Stimulated activated CD4-positive, alpha-beta T cell treated with anti-CD3 and anti-CD28 coated beads, Interleukin-15, amount 100 ng/mL, for 1 hour (primary cell): ENCODE results near the gene ERG.

Source experiments
- DNase-seq, 2 donors: peaks; one replicate each; pipeline ENCODE4 v3.0.0-alpha.2; 2020; ENCODE audit warnings: low read depth in 1 of 2, low spot score in 1 of 2

The ERG gene

DNA sequence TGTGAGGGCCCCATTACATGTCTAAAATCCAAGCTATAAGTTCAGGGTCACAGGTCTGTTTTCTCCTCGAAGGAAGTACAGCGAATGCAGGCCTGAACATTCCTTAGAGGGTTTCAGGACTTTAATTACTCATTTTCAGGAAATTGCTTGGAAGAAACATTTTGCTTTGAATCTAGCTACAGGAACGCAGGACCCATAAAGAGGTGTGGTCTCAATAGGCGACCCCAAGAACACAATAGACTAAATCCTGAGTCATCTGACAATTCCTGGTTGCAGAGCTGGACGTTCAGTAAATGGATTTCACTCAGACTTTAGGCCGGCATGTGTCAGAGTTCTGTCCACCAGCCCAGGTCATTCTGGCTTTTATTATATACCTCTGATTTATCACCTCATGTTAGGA, 1.0 kb upstream of the ERG start:
- DNase-seq: no peak

DNA sequence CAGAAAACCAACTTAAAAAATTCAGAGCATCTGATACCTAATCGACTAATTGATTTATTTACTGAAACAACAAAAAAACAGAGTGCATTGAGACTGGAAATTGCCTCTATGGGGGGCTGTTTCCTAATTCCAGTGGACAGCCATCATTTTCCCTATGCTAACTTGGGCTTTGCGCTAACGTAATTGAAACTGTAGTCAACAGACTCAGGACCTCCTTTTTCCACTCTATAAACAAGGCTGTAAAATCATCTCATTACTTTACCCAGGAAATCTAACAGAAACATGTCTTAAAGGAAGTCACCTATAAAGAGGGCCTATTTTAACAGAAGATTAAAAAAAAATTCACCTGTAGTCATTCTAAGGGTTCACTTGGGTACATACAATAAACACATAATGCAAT, 2.1 kb downstream of the ERG start:
- no peak for DNase-seq

DNA sequence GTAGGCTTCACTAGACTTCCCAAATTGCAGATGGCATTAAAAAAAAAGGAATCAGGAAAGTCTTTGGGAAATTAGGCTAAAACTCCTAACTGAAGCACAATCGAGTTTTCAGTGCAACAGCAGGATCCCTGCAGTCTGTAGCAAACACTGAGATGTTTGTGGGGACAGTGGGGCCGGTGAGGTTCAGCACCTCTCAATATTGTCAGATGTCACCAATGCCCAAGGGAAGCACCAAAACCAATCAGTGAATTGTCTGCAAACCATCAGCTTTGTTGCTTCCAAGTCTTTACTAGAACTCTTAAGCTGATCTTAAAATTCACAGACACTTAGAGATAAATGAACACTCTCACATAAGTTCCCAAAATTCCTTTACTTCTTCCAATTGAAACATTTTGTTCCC, 2.6 kb downstream of the ERG start:
- DNase-seq: no peak

DNA sequence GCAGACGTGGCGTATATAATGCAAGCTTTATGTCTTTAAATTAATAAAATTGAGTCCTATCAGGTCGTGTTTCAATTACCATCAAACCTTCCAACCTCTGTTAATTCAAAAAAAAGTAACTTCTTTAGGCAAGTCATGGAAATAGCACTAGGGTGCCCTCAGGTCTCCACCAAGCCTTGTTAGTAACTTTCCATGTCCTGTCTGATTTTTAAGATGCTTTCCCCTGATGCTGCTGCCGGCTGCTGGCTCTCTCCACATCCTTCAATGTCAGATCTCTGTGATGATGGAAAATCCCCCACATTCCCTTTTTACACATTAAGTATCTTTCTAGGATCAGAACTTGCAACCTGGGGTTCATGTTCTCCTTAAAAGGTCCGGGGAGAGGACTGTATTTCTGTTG, 3.0 kb downstream of the ERG start:
- no peak for DNase-seq

DNA sequence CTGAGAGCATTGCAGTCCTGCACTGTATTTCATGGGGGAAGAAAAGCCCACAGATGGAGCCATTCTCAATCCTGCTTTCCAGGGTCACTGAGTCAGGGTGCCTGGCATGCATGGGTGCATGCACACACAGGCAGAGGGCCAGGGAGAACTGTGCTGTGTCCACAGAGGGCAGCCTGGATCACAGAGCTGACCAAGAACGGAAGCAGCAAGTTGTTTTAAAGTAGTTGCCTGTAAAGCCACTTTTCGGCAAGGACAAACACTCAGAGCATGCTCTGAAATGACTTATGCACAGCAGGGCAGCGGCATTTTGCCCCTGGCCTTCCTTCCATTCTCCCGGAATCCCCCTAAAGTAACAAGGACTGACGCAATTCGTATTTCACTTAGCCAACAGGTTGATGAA, 3.6 kb downstream of the ERG start:
- no peak for DNase-seq

DNA sequence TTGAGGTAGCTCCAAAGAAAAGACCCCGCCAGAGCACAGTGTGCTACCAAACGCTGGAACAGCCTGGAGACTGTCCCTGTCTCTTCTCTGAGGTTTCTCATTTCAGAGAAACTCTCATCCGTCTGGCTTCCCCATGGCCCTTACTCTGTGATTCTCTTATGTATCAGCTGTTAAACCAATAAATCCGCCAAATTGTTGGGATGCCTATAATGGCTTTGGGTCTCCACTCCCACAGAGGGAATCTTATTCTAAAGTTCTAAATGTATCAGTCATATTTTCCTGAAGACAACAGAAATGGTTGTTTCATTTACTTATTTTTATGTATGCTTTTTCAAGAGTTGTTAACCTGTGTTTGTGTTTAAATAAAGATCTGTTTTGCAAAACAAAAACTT, 4.0 kb downstream of the ERG start:
- DNase-seq: no peak

DNA sequence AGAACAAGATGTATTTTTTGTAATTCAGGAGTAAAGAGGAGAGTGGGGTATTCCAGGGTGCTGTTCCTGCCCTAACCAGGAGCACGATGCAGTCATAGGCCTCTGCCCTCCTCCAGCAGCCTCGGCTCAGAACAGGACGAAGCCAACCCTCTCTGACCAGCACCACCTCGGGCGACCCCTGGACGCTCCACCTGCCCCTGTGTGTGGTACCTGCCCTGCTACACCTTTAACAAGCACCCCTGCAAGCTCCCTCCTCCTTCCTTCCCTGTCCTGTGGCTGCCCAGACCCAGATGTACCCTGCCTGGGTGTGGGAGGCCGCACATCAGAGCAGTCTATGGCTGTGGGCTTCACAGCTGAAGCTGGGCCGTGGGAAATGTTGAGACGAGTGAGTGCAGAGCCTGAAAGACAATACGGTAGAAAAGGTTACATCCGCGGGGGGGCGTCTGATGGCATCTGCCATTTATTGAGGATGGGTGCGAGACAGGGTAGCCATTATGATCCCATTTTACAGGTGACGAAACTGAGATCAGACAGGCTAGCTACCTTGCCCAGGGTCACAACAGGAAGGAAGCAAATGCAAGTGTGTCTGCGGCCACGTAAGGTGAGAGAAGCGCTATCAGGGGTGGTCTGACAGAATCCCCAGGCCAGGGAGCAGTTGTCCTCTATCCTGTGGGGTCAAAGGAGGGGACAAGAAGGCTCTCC, 4.6 kb downstream of the ERG start:
- no peak for DNase-seq

DNA sequence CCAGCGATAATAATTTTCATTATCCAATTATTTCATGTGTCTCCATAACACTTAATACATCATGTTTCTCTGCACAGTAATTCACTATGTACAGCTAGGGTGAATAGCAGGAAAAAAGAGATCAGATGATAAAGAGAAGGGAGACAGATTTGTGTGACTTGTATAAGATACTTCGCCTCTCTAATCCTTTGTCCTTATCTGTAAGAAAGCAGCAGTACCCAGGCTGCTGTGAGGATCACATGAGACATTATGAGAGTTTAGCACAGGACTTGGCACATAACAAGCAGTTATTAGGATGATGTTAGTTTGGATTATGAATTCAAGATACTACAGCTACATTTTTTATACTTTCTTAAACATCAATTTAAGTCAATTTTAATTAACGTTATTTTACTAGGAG, 6.3 kb downstream of the ERG start:
- no peak for DNase-seq

DNA sequence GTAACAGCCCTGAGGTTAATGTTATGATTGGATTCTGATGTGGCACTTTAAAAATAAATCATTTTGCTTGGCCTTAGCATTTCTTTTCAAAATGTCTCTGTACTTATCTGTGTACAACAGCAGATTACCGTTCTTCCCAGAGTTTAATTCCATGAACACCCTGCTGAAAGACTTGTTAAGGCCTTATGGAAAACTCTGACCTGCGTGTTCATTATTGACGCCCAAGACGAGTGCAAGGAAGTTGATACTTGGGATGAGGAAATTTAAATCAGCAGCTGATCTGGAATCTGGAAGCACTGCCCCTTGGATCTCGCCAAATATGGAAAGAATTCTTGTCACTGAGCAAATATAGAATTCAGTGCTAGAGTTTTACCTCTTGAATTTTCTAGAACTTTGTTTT, 6.7 kb downstream of the ERG start:
- DNase-seq: no peak

DNA sequence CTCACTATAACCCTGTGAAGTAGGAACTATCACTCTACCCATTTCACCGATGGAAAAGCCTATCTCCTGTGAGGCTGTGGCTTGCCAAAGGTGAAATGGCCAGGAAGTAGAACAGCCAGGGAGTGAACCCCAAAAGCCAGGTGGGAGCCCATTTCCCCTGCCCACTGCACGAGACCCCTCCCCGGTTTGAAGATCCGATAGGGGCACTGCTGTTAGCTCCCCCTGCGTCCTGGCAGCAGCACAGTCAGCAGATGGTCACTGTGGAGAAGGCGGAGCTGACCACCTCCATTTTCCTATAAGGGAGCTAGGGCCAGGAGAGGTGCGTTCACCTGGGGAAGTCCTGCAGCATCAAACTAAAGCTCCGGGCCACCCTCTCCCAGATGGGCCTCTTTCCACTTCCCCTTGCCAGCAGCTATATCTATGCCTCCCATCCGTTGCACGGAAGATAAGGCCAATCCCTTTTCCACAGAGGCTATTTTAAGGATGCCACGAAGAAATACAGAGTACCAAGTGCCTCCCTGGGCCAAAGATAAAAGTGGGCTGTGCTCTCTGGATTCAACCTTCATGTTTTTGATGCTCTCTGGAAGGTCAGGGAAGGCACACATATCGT, 7.8 kb downstream of the ERG start:
- DNase-seq: no peak

DNA sequence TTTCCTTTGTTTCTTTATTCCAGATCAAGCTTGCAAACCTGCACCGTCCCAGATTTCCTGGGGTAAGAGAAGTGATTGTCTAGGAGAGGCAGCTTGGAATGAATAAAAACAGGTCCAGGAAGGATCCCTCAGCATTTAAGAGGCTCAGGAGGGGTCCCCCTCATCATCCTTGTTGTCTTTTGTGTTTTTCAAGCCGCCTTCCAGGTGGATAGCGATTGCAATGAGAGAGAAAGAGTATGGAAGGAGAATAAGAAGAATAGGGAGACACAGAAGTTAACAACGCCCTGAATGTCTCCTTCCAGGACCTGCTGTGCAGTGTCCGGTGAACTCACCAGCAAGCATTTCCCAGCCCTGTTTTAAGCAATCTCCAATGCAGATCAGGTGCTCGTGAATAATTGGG, 8.5 kb downstream of the ERG start:
- no peak for DNase-seq

DNA sequence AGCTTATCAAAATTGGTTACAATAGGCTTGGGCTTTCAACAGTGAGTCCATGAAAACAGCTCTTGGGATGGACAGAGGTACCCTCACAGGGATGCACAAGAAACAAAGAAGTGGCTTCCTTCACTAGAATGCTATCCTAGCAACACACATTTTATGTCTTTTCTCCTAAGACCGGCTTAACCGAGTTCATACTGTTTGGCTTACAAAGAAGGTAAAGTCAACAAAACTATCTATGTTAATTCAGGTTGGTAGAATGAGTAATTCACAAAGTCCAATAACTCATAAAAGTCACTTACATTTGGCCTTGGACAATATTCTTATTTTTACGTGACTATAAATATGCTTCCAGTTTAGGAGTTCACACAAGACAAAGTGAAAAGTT, 9.0 kb downstream of the ERG start:
- DNase-seq: no peak

DNA sequence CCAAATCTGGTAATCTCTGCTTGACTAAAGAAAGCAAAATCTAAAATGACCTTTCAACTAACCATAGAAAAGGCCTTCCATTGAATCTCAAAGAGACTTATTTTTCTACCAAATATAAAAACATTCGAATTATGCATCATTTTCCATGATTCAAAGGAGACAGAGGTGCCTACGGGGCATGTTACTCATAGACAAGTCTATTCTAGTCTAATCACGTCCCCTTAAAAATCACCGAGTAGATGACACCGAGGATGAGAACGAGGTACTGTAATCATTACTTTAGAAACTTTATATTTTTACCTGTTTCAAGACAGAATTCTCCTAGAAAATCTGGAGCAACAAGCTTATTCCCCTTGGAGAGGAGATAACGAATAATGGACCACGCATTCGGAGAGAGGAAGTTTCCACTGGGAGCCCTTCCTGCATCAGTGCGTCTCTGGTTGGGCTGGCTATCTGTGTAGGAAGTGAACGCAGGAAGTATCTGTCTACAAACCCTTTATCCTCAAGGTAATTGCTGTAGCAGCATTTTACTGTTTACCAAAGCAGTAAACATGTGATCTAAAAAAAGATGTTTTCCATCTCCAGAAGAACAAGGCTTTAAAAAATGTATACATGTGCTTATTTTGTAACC, 9.5 kb downstream of the ERG start:
- DNase-seq: no peak

DNA sequence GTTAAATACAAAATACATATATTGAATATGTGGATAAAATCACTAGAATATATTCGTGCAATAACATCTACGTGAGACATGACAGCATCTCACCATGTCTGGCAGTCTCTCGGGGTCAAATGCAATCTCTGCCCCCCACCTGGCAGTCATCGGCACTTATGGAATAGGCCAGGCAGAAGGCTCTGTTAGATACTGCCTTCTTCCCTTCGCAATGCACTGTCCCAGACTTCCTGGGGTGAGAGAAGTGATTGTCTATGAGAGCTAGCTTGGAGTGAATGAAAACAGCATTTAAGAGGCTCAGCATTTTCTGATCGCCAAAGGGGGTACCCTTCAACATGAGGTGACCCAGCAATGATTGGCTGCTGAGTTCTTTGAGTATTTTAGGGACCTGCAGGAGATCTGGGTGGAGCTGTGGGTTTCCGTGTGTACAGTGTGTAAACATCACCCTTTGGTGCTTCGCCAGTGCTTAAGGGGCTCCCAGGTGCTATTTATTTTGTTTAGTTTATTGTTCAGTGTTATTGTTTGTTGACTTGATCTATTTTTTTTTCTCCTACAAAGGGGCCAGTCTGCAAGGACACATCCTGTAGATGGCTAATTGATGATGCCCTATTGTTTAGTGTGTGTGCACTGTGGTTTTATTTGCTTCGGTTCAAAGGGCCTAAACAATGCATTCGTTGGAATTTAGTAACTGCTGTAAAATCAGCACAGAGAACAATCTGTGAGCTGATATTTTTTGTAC, 10.2 kb downstream of the ERG start:
- no peak for DNase-seq

DNA sequence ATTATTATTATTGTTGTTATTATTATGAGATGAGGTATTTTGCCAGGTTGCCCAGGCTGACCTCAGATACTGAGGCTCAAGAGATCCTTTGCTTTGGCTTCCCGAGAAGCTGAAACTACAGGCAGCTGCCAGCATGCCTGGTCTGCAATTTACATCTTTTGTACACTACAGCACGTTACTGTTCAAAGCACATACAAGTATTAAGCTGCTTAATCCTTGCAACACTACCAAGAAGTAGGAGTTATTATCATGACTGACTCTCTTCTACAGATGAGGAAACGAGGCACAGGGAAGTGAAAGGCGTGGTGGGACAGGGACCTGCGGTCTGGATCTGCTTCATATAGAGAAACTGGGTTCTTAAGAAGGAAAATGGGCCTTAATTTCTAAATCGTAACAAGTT, 11.6 kb downstream of the ERG start:
- no peak for DNase-seq

DNA sequence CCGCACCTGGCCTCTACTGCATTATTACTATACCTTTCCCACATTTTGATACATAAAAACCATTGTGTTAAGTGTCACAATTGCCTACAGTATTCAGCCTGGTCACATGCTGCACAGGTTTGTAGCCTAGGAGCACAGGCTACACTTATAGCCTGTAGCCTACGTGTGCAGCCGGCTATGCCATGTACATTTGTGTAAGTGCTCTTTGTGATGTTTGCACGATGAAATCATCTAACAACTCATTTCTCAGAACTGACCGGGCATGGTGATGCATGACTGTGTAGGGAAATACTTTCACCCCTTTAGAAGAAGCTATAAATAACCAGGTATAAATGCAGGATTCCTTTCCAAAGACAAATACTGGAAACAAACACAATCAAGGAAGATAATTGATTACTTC, 12.1 kb downstream of the ERG start:
- no peak for DNase-seq

DNA sequence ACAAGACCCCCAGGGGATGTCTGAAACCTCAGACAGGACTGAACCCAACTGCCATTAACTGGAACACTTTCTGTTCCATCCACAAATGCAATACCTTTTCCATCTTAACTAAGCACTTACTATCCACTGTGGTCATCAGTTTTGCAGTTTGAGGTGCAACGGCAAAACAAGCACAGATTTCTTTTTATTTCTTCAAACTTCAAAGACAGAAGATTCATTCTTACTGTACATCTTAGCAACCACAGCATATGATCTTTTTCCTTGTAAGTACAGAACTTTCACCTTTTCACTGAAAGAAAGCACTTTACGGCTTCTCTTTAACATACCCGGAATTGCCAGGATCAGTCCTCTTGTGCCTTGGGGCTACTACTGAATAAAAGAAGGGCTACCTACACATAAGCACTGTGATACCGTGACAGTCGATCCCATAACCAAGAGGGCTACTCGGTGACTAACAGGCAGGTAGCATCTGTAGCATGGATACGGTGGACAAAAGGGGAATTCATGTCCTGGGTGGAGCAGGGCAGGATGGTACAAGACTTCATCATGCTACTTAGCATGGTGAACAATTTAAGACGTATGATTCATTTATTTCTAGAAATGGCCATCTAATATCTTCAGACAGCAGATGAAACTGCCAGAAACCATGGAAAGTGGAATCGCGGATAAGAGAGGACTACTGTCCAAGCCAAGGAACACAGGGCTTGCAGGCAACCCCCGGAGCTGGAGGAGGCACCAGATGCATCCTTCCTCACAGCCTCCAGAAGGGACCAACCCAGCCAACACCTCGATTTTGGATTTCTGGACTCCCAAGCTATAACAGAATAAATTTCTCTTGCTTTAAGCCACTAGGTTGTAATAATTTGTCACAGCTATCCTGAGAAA, 18.4 kb downstream of the ERG start:
- no peak for DNase-seq

DNA sequence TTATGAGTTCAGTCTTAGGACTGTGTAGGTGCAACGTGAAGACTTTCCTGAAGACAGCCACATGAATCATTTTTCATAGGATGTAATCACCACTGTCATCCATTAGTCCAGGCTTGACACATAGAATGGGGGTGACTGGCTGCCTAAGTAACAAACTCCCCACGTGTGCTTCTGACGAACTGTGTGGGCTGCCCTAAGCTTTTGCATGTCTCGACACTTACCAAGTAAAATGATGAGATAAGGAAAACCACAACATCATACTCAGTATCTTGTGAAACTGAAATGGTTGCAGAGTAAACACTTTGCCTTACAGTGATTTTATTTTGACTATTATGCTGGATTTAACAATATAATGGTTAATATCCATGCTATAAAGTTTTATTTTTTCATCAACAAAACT, 19.5 kb downstream of the ERG start:
- DNase-seq: no peak

DNA sequence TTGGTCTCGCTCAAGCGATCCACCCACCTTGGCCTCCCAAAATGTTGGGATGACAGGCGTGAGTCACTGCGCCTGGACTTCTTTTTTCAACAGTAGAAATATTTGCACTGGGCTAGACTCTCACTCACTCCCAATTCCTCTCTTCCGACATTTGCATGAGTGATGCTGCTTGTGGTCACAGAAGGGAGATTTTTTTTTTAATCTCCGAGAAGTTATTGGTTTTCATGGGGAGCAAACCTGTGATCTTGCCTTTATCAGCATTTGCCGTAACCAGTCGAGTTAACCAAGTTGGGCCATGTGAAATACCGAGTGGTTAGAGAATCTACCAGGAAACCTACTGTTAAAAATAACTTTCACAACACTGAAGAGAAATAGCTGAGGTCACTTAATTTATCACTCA, 21.1 kb downstream of the ERG start:
- DNase-seq: no peak

DNA sequence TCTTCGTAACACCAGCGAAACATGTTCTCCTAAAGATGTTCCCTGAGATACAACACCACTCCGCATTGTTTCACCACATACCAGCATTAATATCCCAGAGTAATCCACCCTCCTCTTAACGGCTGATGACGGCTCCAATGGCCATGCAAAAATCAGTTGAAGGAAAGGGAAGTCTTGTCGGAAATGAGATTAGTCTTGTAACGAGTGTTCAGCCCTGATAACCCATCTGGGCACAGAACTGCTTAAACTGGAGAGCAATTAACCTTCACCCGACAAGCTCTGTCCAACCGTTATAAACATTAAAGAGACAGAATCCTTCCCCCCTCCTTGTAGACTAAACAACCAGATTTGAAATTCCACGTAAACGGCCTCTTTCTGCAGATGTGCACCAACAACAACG, 21.9 kb downstream of the ERG start:
- DNase-seq: no peak

DNA sequence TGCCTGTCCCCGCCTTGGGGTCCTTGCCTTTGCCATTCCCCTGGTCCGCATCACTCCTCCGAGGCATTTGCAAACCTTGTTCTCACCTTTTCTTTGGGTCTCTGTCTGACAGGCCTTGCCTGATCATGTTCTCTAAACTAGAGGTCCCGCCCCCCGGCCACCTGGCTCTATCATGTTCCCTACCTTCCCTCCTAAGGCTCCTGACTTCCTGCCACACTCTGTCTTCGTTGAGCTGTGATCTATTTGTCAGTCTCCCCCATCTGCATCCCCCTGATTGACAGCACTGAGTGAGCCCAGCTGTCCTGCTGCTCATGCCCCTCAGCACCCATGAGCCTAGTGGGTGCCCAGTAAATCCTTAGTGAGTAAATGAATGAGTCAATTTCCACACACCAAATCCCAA, 22.8 kb downstream of the ERG start:
- DNase-seq: no peak
